ENCODE measurements around the gene PALD1.

- TF ChIP-seq POLR2A (IDR thresholded peaks at IDR 0.05; ENCODE audit: low read depth, low read length) (no peak), CTCF (conservative IDR thresholded peaks at IDR 0.05; ENCODE audit: low read depth, low read length) (no peak)
Measured at GRCh38 chr10:70500368-70500767, 21.8 kb downstream of the PALD1 start.

Measured in IMR-90 (cell line).